ENCODE measurements around the gene MALL.

DNA sequence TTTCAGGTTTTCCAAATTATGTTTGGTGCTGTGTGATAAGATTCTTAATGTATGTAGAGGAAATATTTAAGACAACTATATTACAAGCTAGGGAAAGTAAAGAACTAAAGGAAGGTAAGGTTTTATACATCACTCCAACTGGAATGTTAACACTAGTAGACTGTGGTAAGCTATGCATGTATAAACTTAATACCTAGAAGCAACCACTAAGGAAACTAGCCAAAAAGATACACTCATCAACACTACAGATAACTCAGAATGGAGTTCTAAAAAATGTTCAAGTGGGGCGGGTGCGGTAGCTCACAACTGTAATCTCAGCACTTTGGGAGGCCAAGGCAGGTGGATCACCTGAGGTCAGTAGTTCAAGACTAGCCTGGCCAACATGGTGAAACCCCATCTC is 37.8 kb upstream of the MALL start:
- TF ChIP-seq CTCF (IDR thresholded peaks at IDR 0.05; ENCODE audit: low read length) (no peak), EZH2 (IDR thresholded peaks at IDR 0.05; ENCODE audit: borderline replicate concordance, low read length) (no peak)

All from OCI-LY1 (cell line).